ENCODE results near the gene CEMP1. TPM values are rescaled to one million over a fixed set of nuclear protein-coding genes. Genes with fewer than 3 reads are reported as not detected.

CEMP1 gene
- total RNA-seq, 1 experiment from 2014 or later: not detected

GRCh38 chr16:2490190-2491105 lies 40.8 kb downstream of the CEMP1 start:
- Mint-ChIP-seq H3K27me3 (ENCODE audit: low read depth) (no peaks in the 10 kb centered on the region), H3K36me3 (ENCODE audit: insufficient read depth in 1 of 3, low read depth in 3 of 3) (no peaks in the 10 kb centered on the region), H3K4me3 (no peak overlapping the region), H3K9me3 (no peaks in the 10 kb centered on the region), H3K4me1 (peaks cover 6 to 9% of the 10 kb centered on the region in 2 experiments), H3K27ac (no peak overlapping the region)
- Histone ChIP-seq H3K23ac (ENCODE audit: insufficient read length, low read depth, low read length) (no peak overlapping the region), H4K5ac (ENCODE audit: insufficient read length, low read depth, low read length) (no peak overlapping the region), H3K9me3 (ENCODE audit: control insufficient read depth, low read depth, low read length) (no peaks in the 10 kb centered on the region), H3K18ac (ENCODE audit: insufficient read length, low read depth, low read length) (no peak overlapping the region), H3K79me2 (ENCODE audit: insufficient read depth, low read length) (no peaks in the 10 kb centered on the region), H3K56ac (ENCODE audit: insufficient read length, low read depth, low read length) (no peak overlapping the region), H2AFZ (ENCODE audit: low read length) (no peak overlapping the region), H3K4me2 (ENCODE audit: insufficient read depth, insufficient read length, low read length) (no peak overlapping the region), H4K20me1 (ENCODE audit: control insufficient read depth, insufficient read depth, insufficient read length) (no peaks in the 10 kb centered on the region), H2AK5ac (ENCODE audit: insufficient read length, low read length) (no peak overlapping the region), H3K79me1 (ENCODE audit: insufficient read depth, low read depth, low read length, poor library complexity, severe bottlenecking) (no peaks in the 10 kb centered on the region), H2BK12ac (ENCODE audit: insufficient read length, low read depth, low read length) (no peak overlapping the region), H3K4me1 (ENCODE audit: insufficient read depth, low read length) (no peaks in the 10 kb centered on the region), H4K8ac (replicated peaks; ENCODE audit: insufficient read length, low read depth, low read length) (no peak overlapping the region), H3K27ac (ENCODE audit: insufficient read length, low read depth, low read length) (no peak overlapping the region), H3K9ac (ENCODE audit: extremely low read depth, insufficient read length, low read length) (no peak overlapping the region), H3K23me2 (ENCODE audit: insufficient read length, low read depth, low read length, poor library complexity, severe bottlenecking) (no peaks in the 10 kb centered on the region), H2BK5ac (ENCODE audit: insufficient read length, low read length) (no peak overlapping the region), H3K14ac (ENCODE audit: insufficient read depth, low read length) (no peak overlapping the region), H3K27me3 (ENCODE audit: insufficient read depth, low read length) (no peaks in the 10 kb centered on the region), H2BK120ac (ENCODE audit: low read depth, low read length, poor library complexity, severe bottlenecking) (no peak overlapping the region), H2BK20ac (ENCODE audit: low read depth, low read length, poor library complexity, severe bottlenecking) (no peak overlapping the region), H3K4ac (ENCODE audit: low read depth, low read length) (no peak overlapping the region), H4K91ac (ENCODE audit: insufficient read length, low read depth, low read length) (no peak overlapping the region), H2BK15ac (ENCODE audit: low read depth, low read length) (no peak overlapping the region), H3T11ph (ENCODE audit: low read length) (no peak overlapping the region)
- WGBS (ENCODE audit: extremely low coverage, insufficient read length, low lambda C conversion rate): no CpG with 5 or more reads among the region's 23 CpGs
- no peak for DNase-seq
- no peak for TF ChIP-seq CTCF (conservative IDR thresholded peaks at IDR 0.05)
